ENCODE measurements around the gene AZIN2. TPM values are rescaled to one million over a fixed set of nuclear protein-coding genes. Genes with fewer than 3 reads are reported as not detected.

AZIN2 gene
- total RNA-seq, 1 experiment from 2014 or later: 0.39 TPM

DNA sequence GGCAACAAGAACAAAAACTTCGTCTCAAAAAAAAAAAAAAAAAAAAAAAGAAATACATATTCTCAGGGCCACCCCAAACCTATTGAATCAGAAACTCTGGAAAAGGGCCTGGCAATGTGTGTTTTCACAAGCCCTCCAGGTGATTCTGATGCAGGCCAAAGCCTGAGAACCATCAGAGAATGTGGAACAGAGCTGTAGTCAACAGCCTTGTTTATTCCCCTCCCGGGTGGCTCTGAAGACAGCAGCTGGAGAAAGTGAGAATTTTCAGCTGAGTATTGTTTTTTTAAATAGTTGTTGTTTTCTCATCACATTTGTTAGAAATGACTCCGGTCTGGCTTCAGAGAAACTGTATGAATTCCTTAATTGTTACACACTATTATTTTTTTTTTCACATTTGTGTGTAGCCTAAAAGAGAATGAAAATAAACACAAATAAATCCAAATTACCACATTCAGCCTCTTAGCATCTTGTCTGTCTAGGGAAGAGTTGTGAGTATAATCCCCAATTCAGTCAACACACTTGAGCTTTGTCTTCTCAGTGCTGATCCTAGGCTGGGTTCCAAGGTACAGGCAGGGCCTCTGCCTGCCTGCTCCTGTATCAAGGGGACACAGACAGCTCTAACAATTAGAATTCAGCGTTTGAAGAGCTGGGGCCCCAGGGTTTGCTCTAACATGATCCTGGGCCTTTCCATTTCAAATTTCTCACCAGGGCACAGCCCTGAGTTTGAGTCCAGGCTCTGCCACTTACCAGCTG is 6.6 kb upstream of the AZIN2 start:
- no peaks in the 10 kb centered on the region for H3K79me1 ChIP-seq (ENCODE audit: insufficient read depth, low read depth, low read length, poor library complexity, severe bottlenecking)
- TF ChIP-seq, protein P1, sequence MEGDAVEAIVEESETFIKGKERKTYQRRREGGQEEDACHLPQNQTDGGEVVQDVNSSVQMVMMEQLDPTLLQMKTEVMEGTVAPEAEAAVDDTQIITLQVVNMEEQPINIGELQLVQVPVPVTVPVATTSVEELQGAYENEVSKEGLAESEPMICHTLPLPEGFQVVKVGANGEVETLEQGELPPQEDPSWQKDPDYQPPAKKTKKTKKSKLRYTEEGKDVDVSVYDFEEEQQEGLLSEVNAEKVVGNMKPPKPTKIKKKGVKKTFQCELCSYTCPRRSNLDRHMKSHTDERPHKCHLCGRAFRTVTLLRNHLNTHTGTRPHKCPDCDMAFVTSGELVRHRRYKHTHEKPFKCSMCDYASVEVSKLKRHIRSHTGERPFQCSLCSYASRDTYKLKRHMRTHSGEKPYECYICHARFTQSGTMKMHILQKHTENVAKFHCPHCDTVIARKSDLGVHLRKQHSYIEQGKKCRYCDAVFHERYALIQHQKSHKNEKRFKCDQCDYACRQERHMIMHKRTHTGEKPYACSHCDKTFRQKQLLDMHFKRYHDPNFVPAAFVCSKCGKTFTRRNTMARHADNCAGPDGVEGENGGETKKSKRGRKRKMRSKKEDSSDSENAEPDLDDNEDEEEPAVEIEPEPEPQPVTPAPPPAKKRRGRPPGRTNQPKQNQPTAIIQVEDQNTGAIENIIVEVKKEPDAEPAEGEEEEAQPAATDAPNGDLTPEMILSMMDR (conservative IDR thresholded peaks at IDR 0.05): no peak
- no peaks in the 10 kb centered on the region for H3K9me3 ChIP-seq (ENCODE audit: control insufficient read depth, low read depth, low read length)
- no peaks in the 10 kb centered on the region for H3K23me2 ChIP-seq (ENCODE audit: insufficient read length, low read depth, low read length, poor library complexity, severe bottlenecking)
- no peak overlapping the region for H3K27ac ChIP-seq (ENCODE audit: insufficient read length, low read depth, low read length)
- no peaks in the 10 kb centered on the region for H3K27me3 ChIP-seq (ENCODE audit: insufficient read depth, low read length)
- no peak overlapping the region for H4K91ac ChIP-seq (ENCODE audit: insufficient read length, low read depth, low read length)
- H3K4me3 Mint-ChIP-seq: no peak overlapping the region
- H4K8ac ChIP-seq (replicated peaks; ENCODE audit: insufficient read length, low read depth, low read length): no peak overlapping the region
- H3K14ac ChIP-seq (ENCODE audit: insufficient read depth, low read length): no peak overlapping the region
- H3K79me2 ChIP-seq (ENCODE audit: insufficient read depth, low read length): no peaks in the 10 kb centered on the region
- H4K20me1 ChIP-seq (ENCODE audit: control insufficient read depth, insufficient read depth, insufficient read length): no peaks in the 10 kb centered on the region
- no peak overlapping the region; a peak in 1 of 7 replicates for H3K27ac Mint-ChIP-seq
- no peak overlapping the region for H3K4ac ChIP-seq (ENCODE audit: low read depth, low read length)
- H2AK5ac ChIP-seq (ENCODE audit: insufficient read length, low read length): no peak overlapping the region
- H3T11ph ChIP-seq (ENCODE audit: low read length): no peak overlapping the region
- H3K36me3 Mint-ChIP-seq (ENCODE audit: insufficient read depth in 1 of 3, low read depth in 3 of 3): no peaks in the 10 kb centered on the region
- no peaks in the 10 kb centered on the region for H3K4me1 Mint-ChIP-seq
- H3K23ac ChIP-seq (ENCODE audit: insufficient read length, low read depth, low read length): no peak overlapping the region
- H3K56ac ChIP-seq (ENCODE audit: insufficient read length, low read depth, low read length): no peak overlapping the region
- no peak overlapping the region for H2BK12ac ChIP-seq (ENCODE audit: insufficient read length, low read depth, low read length)
- no peak overlapping the region for H4K5ac ChIP-seq (ENCODE audit: insufficient read length, low read depth, low read length)
- H3K4me1 ChIP-seq (ENCODE audit: insufficient read depth, low read length): no peaks in the 10 kb centered on the region
- H2BK20ac ChIP-seq (ENCODE audit: low read depth, low read length, poor library complexity, severe bottlenecking): no peak overlapping the region
- no peak overlapping the region for H2AFZ ChIP-seq (ENCODE audit: low read length)
- H3K27me3 Mint-ChIP-seq (ENCODE audit: low read depth): peaks cover 17% of the 10 kb centered on the region
- no peak overlapping the region for H2BK15ac ChIP-seq (ENCODE audit: low read depth, low read length)
- H3K18ac ChIP-seq (ENCODE audit: insufficient read length, low read depth, low read length): no peak overlapping the region
- H3K4me2 ChIP-seq (ENCODE audit: insufficient read depth, insufficient read length, low read length): no peak overlapping the region
- no CpG with 5 or more reads among the region's 4 CpGs for WGBS (ENCODE audit: extremely low coverage, insufficient read length, low lambda C conversion rate)
- H2BK120ac ChIP-seq (ENCODE audit: low read depth, low read length, poor library complexity, severe bottlenecking): no peak overlapping the region
- DNase-seq: no peak
- no peaks in the 10 kb centered on the region for H3K9me3 Mint-ChIP-seq
- H2BK5ac ChIP-seq (ENCODE audit: insufficient read length, low read length): no peak overlapping the region
- no peak overlapping the region for H3K9ac ChIP-seq (ENCODE audit: extremely low read depth, insufficient read length, low read length)

Measured in H9 (cell line).